ENCODE data around the gene NBAS. TPM values are rescaled to one million over a fixed set of nuclear protein-coding genes. Genes with fewer than 3 reads are reported as not detected.

NBAS gene
- polyA plus RNA-seq, 1 of the 3 experiments (the other 2 are of a cell fraction) = 12.0 TPM

DNA sequence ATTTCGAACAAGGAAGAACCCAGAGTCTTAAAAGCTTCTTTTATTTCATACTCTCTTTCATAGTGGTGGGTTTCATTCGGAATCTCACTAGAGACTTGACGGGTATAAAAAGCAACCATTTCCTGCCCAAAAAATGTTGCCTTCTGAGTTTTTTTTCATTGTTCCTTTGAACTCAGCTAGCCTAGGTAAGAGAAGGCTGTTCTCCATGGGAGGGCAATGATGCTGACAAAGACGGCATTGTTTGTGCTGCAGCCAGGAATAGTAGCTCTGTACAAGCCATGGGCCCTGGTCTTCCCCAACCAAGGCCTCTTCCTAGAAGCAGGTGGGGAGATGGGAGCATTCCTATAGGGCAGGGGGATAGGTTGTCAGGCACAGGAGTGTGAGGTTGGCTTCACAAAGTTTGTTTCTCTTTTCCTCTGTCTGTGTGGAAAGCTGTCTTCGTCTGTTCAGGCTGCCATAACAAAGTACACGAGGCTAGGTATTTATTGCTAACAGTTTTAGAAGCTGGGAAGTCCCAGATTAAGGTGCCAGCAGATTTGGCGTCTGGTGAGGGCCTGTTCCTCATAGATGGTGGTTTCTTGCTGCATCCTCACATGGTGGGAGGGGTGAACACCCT is 405.1 kb downstream of the NBAS start:
- Histone ChIP-seq H3K4me1 (ENCODE audit: control insufficient read depth in 1 of 2, insufficient read depth in 2 of 2, low read depth in 1 of 2, low read length in 1 of 2) (no peaks in the 10 kb centered on the region), H2AFZ (ENCODE audit: low read depth) (no peak overlapping the region), H3K9me2 (no peaks in the 10 kb centered on the region), H3K9ac (no peak overlapping the region), H3K79me2 (ENCODE audit: insufficient read depth) (no peaks in the 10 kb centered on the region), H3K27ac (ENCODE audit: low read depth in 2 of 2, low read length in 1 of 2) (no peak overlapping the region), H3K27me3 (ENCODE audit: insufficient read depth) (no peaks in the 10 kb centered on the region), H3F3A (replicated peaks; ENCODE audit: insufficient read depth) (no peaks in the 10 kb centered on the region), H4K20me1 (ENCODE audit: insufficient read depth) (no peaks in the 10 kb centered on the region), H3K4me3 (ENCODE audit: low read depth in 2 of 2, low read length in 1 of 2) (no peak overlapping the region), H3K4me2 (no peak overlapping the region), H3K9me3 (no peaks in the 10 kb centered on the region), H3K36me3 (replicated peaks in 1 of 2; ENCODE audit: control insufficient read depth in 1 of 2, insufficient read depth in 2 of 2, low read length in 1 of 2) (no peaks in the 10 kb centered on the region)
- CTCF ChIA-PET = interaction anchor here (0.9 to 1.5 kb wide), 4 partner anchors 13 to 522 kb away, joined by 3 to 5 read pairs (median 4); no protein-coding TSS in a partner anchor
- TF ChIP-seq, protein P1, sequence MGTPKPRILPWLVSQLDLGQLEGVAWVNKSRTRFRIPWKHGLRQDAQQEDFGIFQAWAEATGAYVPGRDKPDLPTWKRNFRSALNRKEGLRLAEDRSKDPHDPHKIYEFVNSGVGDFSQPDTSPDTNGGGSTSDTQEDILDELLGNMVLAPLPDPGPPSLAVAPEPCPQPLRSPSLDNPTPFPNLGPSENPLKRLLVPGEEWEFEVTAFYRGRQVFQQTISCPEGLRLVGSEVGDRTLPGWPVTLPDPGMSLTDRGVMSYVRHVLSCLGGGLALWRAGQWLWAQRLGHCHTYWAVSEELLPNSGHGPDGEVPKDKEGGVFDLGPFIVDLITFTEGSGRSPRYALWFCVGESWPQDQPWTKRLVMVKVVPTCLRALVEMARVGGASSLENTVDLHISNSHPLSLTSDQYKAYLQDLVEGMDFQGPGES (IDR thresholded peaks at IDR 0.05; ENCODE audit: low read depth, low read length) = no peak
- TF ChIP-seq FOSL2 (IDR thresholded peaks at IDR 0.05; ENCODE audit: borderline replicate concordance, low read depth) = no peak
- TF ChIP-seq, protein P2, sequence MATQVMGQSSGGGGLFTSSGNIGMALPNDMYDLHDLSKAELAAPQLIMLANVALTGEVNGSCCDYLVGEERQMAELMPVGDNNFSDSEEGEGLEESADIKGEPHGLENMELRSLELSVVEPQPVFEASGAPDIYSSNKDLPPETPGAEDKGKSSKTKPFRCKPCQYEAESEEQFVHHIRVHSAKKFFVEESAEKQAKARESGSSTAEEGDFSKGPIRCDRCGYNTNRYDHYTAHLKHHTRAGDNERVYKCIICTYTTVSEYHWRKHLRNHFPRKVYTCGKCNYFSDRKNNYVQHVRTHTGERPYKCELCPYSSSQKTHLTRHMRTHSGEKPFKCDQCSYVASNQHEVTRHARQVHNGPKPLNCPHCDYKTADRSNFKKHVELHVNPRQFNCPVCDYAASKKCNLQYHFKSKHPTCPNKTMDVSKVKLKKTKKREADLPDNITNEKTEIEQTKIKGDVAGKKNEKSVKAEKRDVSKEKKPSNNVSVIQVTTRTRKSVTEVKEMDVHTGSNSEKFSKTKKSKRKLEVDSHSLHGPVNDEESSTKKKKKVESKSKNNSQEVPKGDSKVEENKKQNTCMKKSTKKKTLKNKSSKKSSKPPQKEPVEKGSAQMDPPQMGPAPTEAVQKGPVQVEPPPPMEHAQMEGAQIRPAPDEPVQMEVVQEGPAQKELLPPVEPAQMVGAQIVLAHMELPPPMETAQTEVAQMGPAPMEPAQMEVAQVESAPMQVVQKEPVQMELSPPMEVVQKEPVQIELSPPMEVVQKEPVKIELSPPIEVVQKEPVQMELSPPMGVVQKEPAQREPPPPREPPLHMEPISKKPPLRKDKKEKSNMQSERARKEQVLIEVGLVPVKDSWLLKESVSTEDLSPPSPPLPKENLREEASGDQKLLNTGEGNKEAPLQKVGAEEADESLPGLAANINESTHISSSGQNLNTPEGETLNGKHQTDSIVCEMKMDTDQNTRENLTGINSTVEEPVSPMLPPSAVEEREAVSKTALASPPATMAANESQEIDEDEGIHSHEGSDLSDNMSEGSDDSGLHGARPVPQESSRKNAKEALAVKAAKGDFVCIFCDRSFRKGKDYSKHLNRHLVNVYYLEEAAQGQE (IDR thresholded peaks at IDR 0.05; ENCODE audit: low read depth, low read length) = no peak
- no peak for TF ChIP-seq GABPA (IDR thresholded peaks at IDR 0.05; ENCODE audit: low read depth)
- TF ChIP-seq, protein P3, sequence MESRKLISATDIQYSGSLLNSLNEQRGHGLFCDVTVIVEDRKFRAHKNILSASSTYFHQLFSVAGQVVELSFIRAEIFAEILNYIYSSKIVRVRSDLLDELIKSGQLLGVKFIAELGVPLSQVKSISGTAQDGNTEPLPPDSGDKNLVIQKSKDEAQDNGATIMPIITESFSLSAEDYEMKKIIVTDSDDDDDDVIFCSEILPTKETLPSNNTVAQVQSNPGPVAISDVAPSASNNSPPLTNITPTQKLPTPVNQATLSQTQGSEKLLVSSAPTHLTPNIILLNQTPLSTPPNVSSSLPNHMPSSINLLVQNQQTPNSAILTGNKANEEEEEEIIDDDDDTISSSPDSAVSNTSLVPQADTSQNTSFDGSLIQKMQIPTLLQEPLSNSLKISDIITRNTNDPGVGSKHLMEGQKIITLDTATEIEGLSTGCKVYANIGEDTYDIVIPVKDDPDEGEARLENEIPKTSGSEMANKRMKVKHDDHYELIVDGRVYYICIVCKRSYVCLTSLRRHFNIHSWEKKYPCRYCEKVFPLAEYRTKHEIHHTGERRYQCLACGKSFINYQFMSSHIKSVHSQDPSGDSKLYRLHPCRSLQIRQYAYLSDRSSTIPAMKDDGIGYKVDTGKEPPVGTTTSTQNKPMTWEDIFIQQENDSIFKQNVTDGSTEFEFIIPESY (IDR thresholded peaks at IDR 0.05; ENCODE audit: borderline replicate concordance, low read depth) = no peak
- no peak for TF ChIP-seq POLR2AphosphoS5 (IDR thresholded peaks at IDR 0.05; ENCODE audit: low read depth, low read length)
- no peak for TF ChIP-seq MXI1 (IDR thresholded peaks at IDR 0.05; ENCODE audit: low read depth, low read length)
- TF ChIP-seq, protein P4, sequence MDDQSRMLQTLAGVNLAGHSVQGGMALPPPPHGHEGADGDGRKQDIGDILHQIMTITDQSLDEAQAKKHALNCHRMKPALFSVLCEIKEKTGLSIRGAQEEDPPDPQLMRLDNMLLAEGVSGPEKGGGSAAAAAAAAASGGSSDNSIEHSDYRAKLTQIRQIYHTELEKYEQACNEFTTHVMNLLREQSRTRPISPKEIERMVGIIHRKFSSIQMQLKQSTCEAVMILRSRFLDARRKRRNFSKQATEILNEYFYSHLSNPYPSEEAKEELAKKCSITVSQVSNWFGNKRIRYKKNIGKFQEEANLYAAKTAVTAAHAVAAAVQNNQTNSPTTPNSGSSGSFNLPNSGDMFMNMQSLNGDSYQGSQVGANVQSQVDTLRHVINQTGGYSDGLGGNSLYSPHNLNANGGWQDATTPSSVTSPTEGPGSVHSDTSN (IDR thresholded peaks at IDR 0.05) = no peak
- TF ChIP-seq FOXM1 (IDR thresholded peaks at IDR 0.05; ENCODE audit: low read depth) = no peak
- TF ChIP-seq, protein P5, sequence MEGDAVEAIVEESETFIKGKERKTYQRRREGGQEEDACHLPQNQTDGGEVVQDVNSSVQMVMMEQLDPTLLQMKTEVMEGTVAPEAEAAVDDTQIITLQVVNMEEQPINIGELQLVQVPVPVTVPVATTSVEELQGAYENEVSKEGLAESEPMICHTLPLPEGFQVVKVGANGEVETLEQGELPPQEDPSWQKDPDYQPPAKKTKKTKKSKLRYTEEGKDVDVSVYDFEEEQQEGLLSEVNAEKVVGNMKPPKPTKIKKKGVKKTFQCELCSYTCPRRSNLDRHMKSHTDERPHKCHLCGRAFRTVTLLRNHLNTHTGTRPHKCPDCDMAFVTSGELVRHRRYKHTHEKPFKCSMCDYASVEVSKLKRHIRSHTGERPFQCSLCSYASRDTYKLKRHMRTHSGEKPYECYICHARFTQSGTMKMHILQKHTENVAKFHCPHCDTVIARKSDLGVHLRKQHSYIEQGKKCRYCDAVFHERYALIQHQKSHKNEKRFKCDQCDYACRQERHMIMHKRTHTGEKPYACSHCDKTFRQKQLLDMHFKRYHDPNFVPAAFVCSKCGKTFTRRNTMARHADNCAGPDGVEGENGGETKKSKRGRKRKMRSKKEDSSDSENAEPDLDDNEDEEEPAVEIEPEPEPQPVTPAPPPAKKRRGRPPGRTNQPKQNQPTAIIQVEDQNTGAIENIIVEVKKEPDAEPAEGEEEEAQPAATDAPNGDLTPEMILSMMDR (IDR thresholded peaks at IDR 0.05) = no peak
- no peak for TF ChIP-seq MEF2A (IDR thresholded peaks at IDR 0.05; ENCODE audit: borderline replicate concordance, low read depth)
- TF ChIP-seq FOXJ3 (CRISPR knock-in tag; IDR thresholded peaks at IDR 0.05) = no peak
- TF ChIP-seq, protein P6, sequence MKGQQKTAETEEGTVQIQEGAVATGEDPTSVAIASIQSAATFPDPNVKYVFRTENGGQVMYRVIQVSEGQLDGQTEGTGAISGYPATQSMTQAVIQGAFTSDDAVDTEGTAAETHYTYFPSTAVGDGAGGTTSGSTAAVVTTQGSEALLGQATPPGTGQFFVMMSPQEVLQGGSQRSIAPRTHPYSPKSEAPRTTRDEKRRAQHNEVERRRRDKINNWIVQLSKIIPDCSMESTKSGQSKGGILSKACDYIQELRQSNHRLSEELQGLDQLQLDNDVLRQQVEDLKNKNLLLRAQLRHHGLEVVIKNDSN (IDR thresholded peaks at IDR 0.05; ENCODE audit: borderline replicate concordance, low read depth) = no peak
- TF ChIP-seq YY1 (IDR thresholded peaks at IDR 0.05; ENCODE audit: low read depth) = no peak
- TF ChIP-seq EP300 (IDR thresholded peaks at IDR 0.05; ENCODE audit: borderline replicate concordance in 1 of 2, low read depth in 1 of 2, low read length in 1 of 2) = no peak
- DNase-seq = no peak
- WGBS (ENCODE audit: low lambda C conversion rate) = 51% methylated on average over 7 of the region's 7 CpGs
- POLR2A ChIA-PET = no interaction called here

Measured in SK-N-SH (cell line).